Mesothelial cell of epicardium (in vitro differentiated cells): ENCODE results near the gene MPO. TPM values are rescaled to one million over a fixed set of nuclear protein-coding genes. Genes with fewer than 3 reads are reported as not detected.

Experiments
- DNase-seq, 2 experiments: peaks; one replicate each; pipeline ENCODE4 v3.0.0; 2021; ENCODE audit warnings: low spot score in 2 of 2; ENCODE audit not compliant: unreplicated experiment in 2 of 2
- H3K27ac Mint-ChIP-seq: 2 replicates; pipeline ENCODE4 v1.8.0; 2021; ENCODE audit warnings: mixed read lengths
- H3K27me3 Mint-ChIP-seq: 2 replicates; pipeline ENCODE4 v1.8.0; 2021; ENCODE audit warnings: low read depth, mixed read lengths
- H3K36me3 Mint-ChIP-seq: 2 replicates; pipeline ENCODE4 v1.8.0; 2021; ENCODE audit warnings: mixed read lengths
- H3K4me1 Mint-ChIP-seq: 2 replicates; pipeline ENCODE4 v1.8.0; 2021; ENCODE audit warnings: mixed read lengths
- H3K4me3 Mint-ChIP-seq: 2 replicates; pipeline ENCODE4 v1.8.0; 2021; ENCODE audit warnings: mild to moderate bottlenecking, moderate library complexity, mixed read lengths
- H3K9me3 Mint-ChIP-seq: 2 replicates; pipeline ENCODE4 v1.8.0; 2021; ENCODE audit warnings: mixed read lengths
- CTCF ChIP-seq: fragments of 200-600 bp; sonication (generic); IDR thresholded peaks from one replicate; pipeline ENCODE4 v1.5.0; 2021; ENCODE audit warnings: antibody characterized with exemption; ENCODE audit not compliant: unreplicated experiment
- total RNA-seq: library from RNA; stranded (reverse); gene quantifications from 3 replicates; pipeline ENCODE4 v1.2.1, GENCODE V29; 2021

MPO gene
- total RNA-seq, 1 donor from 2014 or later, result not detected

- TF ChIP-seq CTCF, result no peak
- no peaks in the 10 kb centered on the region for H3K36me3 Mint-ChIP-seq
- no peaks in the 10 kb centered on the region for H3K9me3 Mint-ChIP-seq
- no peaks in the 10 kb centered on the region for H3K27me3 Mint-ChIP-seq
- peaks cover 25% of the 10 kb centered on the region for H3K4me1 Mint-ChIP-seq
- no peak for DNase-seq
- no peak overlapping the region for H3K4me3 Mint-ChIP-seq
- H3K27ac Mint-ChIP-seq, result no peak overlapping the region
Observed at GRCh38 chr17:58327363-58328194, 46.8 kb upstream of the MPO start.

- Mint-ChIP-seq H3K4me1 (peaks cover 25% of the 10 kb centered on the region), H3K27me3 (no peaks in the 10 kb centered on the region), H3K36me3 (peaks cover 2% of the 10 kb centered on the region), H3K27ac (no peak overlapping the region), H3K9me3 (no peaks in the 10 kb centered on the region), H3K4me3 (peak overlapping the region; percentile 74)
- no peak for DNase-seq
- TF ChIP-seq CTCF, result no peak
Observed at GRCh38 chr17:58326609-58327362, 46.1 kb upstream of the MPO start.

- Mint-ChIP-seq H3K27ac (no peak overlapping the region), H3K4me3 (peak overlapping the region; percentile 74), H3K4me1 (peaks cover 25% of the 10 kb centered on the region), H3K9me3 (no peaks in the 10 kb centered on the region), H3K36me3 (peaks cover 2% of the 10 kb centered on the region), H3K27me3 (no peaks in the 10 kb centered on the region)
- DNase-seq, result no peak
- no peak for TF ChIP-seq CTCF
Observed at GRCh38 chr17:58325976-58326468, 45.3 kb upstream of the MPO start.

GRCh38 chr17:58325289-58325726 is 44.6 kb upstream of the MPO start:
- Mint-ChIP-seq H3K27me3 (no peaks in the 10 kb centered on the region), H3K4me3 (peak overlapping the region; percentile 74), H3K36me3 (peaks cover 5% of the 10 kb centered on the region), H3K27ac (peak overlapping the region; percentile 61), H3K4me1 (peaks cover 25% of the 10 kb centered on the region), H3K9me3 (no peaks in the 10 kb centered on the region)
- no peak for TF ChIP-seq CTCF
- no peak for DNase-seq

- TF ChIP-seq CTCF, result no peak
- peak in 1 of 2 experiments; percentile 73 for DNase-seq
- peak overlapping the region; percentile 61 for H3K27ac Mint-ChIP-seq
- peaks cover 25% of the 10 kb centered on the region for H3K4me1 Mint-ChIP-seq
- H3K9me3 Mint-ChIP-seq, result no peaks in the 10 kb centered on the region
- H3K27me3 Mint-ChIP-seq, result no peaks in the 10 kb centered on the region
- peak overlapping the region; percentile 74 for H3K4me3 Mint-ChIP-seq
- H3K36me3 Mint-ChIP-seq, result peaks cover 5% of the 10 kb centered on the region
Observed at GRCh38 chr17:58324409-58325288, 43.9 kb upstream of the MPO start.
